OCI-LY1 (cell line): Measurements from ENCODE around the gene AFDN.

Experiments
- H2AFZ ChIP-seq: fragments of 200-600 bp; sonication (generic), shearing (Covaris generic); 2 replicates; pipeline ENCODE4 v1.6.0; 2014; ENCODE audit warnings: antibody characterized with exemption, mild to moderate bottlenecking, low read length
- H3F3A ChIP-seq: fragments of 200-600 bp; sonication (generic), shearing (Covaris generic); 2 replicates; pipeline ENCODE4 v1.6.0; 2014; ENCODE audit warnings: mild to moderate bottlenecking, antibody characterized with exemption, low read length, moderate library complexity; ENCODE audit not compliant: insufficient read depth
- H3K27ac ChIP-seq: fragments of 200-600 bp; sonication (generic); 2 replicates; pipeline ENCODE4 v1.5.1; 2014; ENCODE audit warnings: low read length, mixed run types, mild to moderate bottlenecking, low read depth; ENCODE audit not compliant: poor library complexity, severe bottlenecking
- H3K27me3 ChIP-seq: fragments of 200-600 bp; sonication (generic); 2 replicates; pipeline ENCODE4 v1.6.0; 2014; ENCODE audit warnings: antibody characterized with exemption, mild to moderate bottlenecking, low read length, moderate library complexity; ENCODE audit not compliant: insufficient read depth
- H3K36me3 ChIP-seq: fragments of 200-600 bp; sonication (generic); 2 replicates; pipeline ENCODE4 v1.6.1; 2014; ENCODE audit warnings: mild to moderate bottlenecking, antibody characterized with exemption, low read length, moderate library complexity, mixed read lengths; ENCODE audit not compliant: insufficient read depth
- H3K4me1 ChIP-seq: fragments of 200-600 bp; sonication (generic); 2 replicates; pipeline ENCODE4 v1.5.1; 2014; ENCODE audit warnings: mild to moderate bottlenecking, low read length, moderate library complexity; ENCODE audit not compliant: insufficient read depth, severe bottlenecking
- H3K4me2 ChIP-seq: fragments of 200-600 bp; sonication (generic), shearing (Covaris generic); 2 replicates; pipeline ENCODE4 v1.6.1; 2014; ENCODE audit warnings: low read length
- H3K4me3 ChIP-seq: fragments of 200-600 bp; sonication (generic); 2 replicates; pipeline ENCODE4 v1.5.1; 2014; ENCODE audit warnings: low read length, low read depth, mild to moderate bottlenecking, mixed read lengths; ENCODE audit not compliant: poor library complexity, severe bottlenecking
- H3K79me2 ChIP-seq: fragments of 200-600 bp; shearing (Covaris generic); 2 replicates; pipeline ENCODE4 v1.6.1; 2016; ENCODE audit warnings: mixed run types, low read length, mixed read lengths; ENCODE audit not compliant: insufficient read depth
- H3K9ac ChIP-seq: fragments of 200-600 bp; sonication (generic), shearing (Covaris generic); 2 replicates; pipeline ENCODE4 v1.6.1; 2014; ENCODE audit warnings: mild to moderate bottlenecking, low read length, mixed read lengths
- H3K9me2 ChIP-seq: fragments of 200-600 bp; sonication (generic), shearing (Covaris generic); 2 replicates; pipeline ENCODE4 v1.6.1; 2014; ENCODE audit warnings: low read depth, mild to moderate bottlenecking, low read length, mixed read lengths
- H3K9me3 ChIP-seq: fragments of 200-600 bp; shearing (Covaris generic); 2 replicates; pipeline ENCODE4 v1.6.1; 2014; ENCODE audit warnings: low read length, mixed read lengths
- H4K20me1 ChIP-seq: fragments of 200-600 bp; sonication (generic), shearing (Covaris generic); 2 replicates; pipeline ENCODE4 v1.6.0; 2016; ENCODE audit warnings: mild to moderate bottlenecking, low read length; ENCODE audit not compliant: insufficient read depth
- EZH2 ChIP-seq: fragments of 200-600 bp; sonication (generic), shearing (Covaris generic); IDR thresholded peaks from 2 replicates; pipeline ENCODE4 v1.8.0; 2017; ENCODE audit warnings: borderline replicate concordance, mixed run types, mild to moderate bottlenecking, antibody characterized with exemption, low read length, moderate library complexity, mixed read lengths
- TF ChIP-seq, protein P1 (sequence below): fragments of 200-600 bp; sonication (generic), shearing (Covaris generic); IDR thresholded peaks from 2 replicates; pipeline ENCODE4 v1.5.1; 2017; ENCODE audit warnings: mild to moderate bottlenecking, antibody characterized with exemption, low read length, moderate library complexity, mixed read lengths

AFDN gene

DNA sequence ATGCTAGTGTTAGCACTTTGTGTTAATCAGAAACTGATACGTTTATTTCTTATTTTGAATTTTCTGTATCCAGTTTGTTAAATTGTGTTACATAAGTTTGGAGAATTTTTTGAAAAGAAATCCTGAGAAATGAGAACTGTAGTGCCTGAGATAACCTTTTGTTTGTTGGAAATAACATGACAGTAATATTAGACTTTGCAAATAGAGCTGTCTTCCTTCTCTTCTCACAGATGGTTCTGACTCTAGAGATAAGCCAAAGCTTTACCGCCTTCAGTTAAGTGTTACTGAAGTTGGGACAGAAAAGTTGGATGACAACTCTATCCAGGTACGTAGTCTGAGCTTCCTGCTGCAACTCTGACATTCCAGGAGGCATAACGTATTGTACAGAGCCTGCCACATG lies 69.9 kb downstream of the AFDN start:
- Histone ChIP-seq H3K9me2 (no peaks in the 10 kb centered on the region), H4K20me1 (no peaks in the 10 kb centered on the region), H3K4me1 (no peaks in the 10 kb centered on the region), H3K79me2 (no peaks in the 10 kb centered on the region), H3K27me3 (no peaks in the 10 kb centered on the region), H3K9me3 (no peaks in the 10 kb centered on the region), H3F3A (no peaks in the 10 kb centered on the region), H3K27ac (no peak overlapping the region), H3K9ac (no peak overlapping the region), H3K4me2 (no peak overlapping the region), H2AFZ (no peak overlapping the region), H3K4me3 (no peak overlapping the region), H3K36me3 (no peaks in the 10 kb centered on the region)
- no peak for TF ChIP-seq EZH2
- TF ChIP-seq, protein P1, sequence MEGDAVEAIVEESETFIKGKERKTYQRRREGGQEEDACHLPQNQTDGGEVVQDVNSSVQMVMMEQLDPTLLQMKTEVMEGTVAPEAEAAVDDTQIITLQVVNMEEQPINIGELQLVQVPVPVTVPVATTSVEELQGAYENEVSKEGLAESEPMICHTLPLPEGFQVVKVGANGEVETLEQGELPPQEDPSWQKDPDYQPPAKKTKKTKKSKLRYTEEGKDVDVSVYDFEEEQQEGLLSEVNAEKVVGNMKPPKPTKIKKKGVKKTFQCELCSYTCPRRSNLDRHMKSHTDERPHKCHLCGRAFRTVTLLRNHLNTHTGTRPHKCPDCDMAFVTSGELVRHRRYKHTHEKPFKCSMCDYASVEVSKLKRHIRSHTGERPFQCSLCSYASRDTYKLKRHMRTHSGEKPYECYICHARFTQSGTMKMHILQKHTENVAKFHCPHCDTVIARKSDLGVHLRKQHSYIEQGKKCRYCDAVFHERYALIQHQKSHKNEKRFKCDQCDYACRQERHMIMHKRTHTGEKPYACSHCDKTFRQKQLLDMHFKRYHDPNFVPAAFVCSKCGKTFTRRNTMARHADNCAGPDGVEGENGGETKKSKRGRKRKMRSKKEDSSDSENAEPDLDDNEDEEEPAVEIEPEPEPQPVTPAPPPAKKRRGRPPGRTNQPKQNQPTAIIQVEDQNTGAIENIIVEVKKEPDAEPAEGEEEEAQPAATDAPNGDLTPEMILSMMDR, result no peak

GRCh38 chr6:167898673-167899311 lies 72.1 kb downstream of the AFDN start:
- no peaks in the 10 kb centered on the region for H3K9me2 ChIP-seq
- H3F3A ChIP-seq, result no peaks in the 10 kb centered on the region
- H3K27ac ChIP-seq, result no peak overlapping the region
- H3K36me3 ChIP-seq, result no peaks in the 10 kb centered on the region
- H4K20me1 ChIP-seq, result no peaks in the 10 kb centered on the region
- no peak overlapping the region for H2AFZ ChIP-seq
- no peak overlapping the region for H3K4me3 ChIP-seq
- no peak overlapping the region for H3K9ac ChIP-seq
- H3K79me2 ChIP-seq, result no peaks in the 10 kb centered on the region
- no peaks in the 10 kb centered on the region for H3K27me3 ChIP-seq
- H3K9me3 ChIP-seq, result no peaks in the 10 kb centered on the region
- TF ChIP-seq, protein P1, result peak; percentile 68
- TF ChIP-seq EZH2, result no peak
- H3K4me2 ChIP-seq, result no peak overlapping the region
- H3K4me1 ChIP-seq, result no peaks in the 10 kb centered on the region

DNA sequence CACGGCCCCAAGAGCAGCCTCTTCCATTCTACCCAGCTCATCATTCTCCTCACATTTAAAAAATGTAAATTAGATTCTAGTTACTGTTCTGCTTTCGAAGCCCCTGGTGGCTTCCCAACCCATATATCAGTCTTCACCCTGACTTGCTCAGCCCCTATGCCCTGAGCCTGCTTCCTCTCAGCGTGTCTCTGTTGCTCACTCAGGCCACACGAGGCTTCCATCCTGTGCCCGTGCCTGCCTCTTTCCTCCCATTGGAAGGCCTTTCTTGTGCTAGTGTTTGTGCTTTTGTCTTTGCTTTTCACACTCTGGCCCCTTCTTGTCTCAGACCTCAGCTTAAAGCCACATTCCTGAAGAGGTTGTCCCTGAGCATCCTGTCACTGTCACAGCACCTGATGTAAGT lies 78.1 kb downstream of the AFDN start:
- Histone ChIP-seq H3K4me1 (no peaks in the 10 kb centered on the region), H3K27me3 (no peaks in the 10 kb centered on the region), H3K79me2 (no peaks in the 10 kb centered on the region), H3K36me3 (no peaks in the 10 kb centered on the region), H3K9me2 (no peaks in the 10 kb centered on the region), H3K9me3 (no peaks in the 10 kb centered on the region), H3F3A (no peaks in the 10 kb centered on the region), H3K4me2 (no peak overlapping the region), H3K4me3 (no peak overlapping the region), H3K9ac (no peak overlapping the region), H4K20me1 (no peaks in the 10 kb centered on the region), H3K27ac (no peak overlapping the region), H2AFZ (no peak overlapping the region)
- no peak for TF ChIP-seq EZH2
- TF ChIP-seq, protein P1, result no peak
